A549 (cell line): ENCODE data around the gene EFEMP2. TPM values are rescaled to one million over a fixed set of nuclear protein-coding genes. Genes with fewer than 3 reads are reported as not detected.
A peak's percentile ranks its signal among the peaks of the same experiment; 100 is the strongest.

Experiments
- ATAC-seq, 2 experiments: fragments of 200-7000 bp in 1 of 2; fragments of >200 bp in 1 of 2; cut with Nextera tagmentation in 1 of 2; cut with Tn5 transposase in 1 of 2; 3 replicates each; pipeline versions ENCODE4 v1.8.0 to v1.9.1; 2018 to 2020; ENCODE audit warnings: mild to moderate bottlenecking in 1 of 2, moderate library complexity in 1 of 2
- CTCF ChIA-PET: fragments of 300-600 bp; sonication (Branson Sonifier 250); formaldehyde crosslinking; extraction: SDS; loops from one replicate; lab custom pipeline; 2021; ENCODE audit warnings: antibody characterized with exemption, inconsistent platforms; lab: Yijun Ruan, JAX
- POLR2A ChIA-PET: fragments of 350-600 bp; formaldehyde crosslinking; extraction: SDS; loops from one replicate; lab custom pipeline; 2021; ENCODE audit warnings: antibody characterized with exemption, inconsistent platforms; lab: Yijun Ruan, JAX
- DNase-seq, 2 experiments: peaks; one replicate each; pipeline versions ENCODE4 v3.0.0 to v3.0.0-alpha.2; 2011 to 2016; ENCODE audit warnings: low read depth in 1 of 2, low spot score in 1 of 2
- FAIRE-seq: peaks from 2 replicates; lab custom pipeline; 2011; peaks lifted over from hg19 to GRCh38; lab: Jason Lieb, UNC
- H3K27ac ChIP-seq, 2 experiments: fragments of >200 bp; sonication (Bioruptor Twin); formaldehyde crosslinking; 3 replicates each; pipeline ENCODE4 v1.5.1; 2016 to 2017
- H3K4me1 ChIP-seq: fragments of >200 bp; sonication (Bioruptor Twin); formaldehyde crosslinking; 3 replicates; pipeline ENCODE4 v1.6.1; 2016
- H3K4me2 ChIP-seq: fragments of >200 bp; sonication (Bioruptor Twin); formaldehyde crosslinking; 3 replicates; pipeline ENCODE4 v1.6.1; 2016
- H3K4me3 ChIP-seq: fragments of >200 bp; sonication (Bioruptor Twin); formaldehyde crosslinking; 3 replicates; pipeline ENCODE4 v1.5.1; 2016
- H3K9me3 ChIP-seq: fragments of >200 bp; sonication (Bioruptor Twin); formaldehyde crosslinking; 3 replicates; pipeline ENCODE4 v1.6.1; 2016
- ATOH8 ChIP-seq: fragments of 250-450 bp; sonication (Bioruptor Pico); IDR thresholded peaks from 2 replicates; pipeline ENCODE4 v1.5.0; 2020; ENCODE audit warnings: low read depth, mild to moderate bottlenecking, moderate library complexity
- CEBPB ChIP-seq, 2 experiments: fragments of >200 bp in 1 of 2; sonication (Bioruptor Twin) in 1 of 2; formaldehyde crosslinking in 1 of 2; IDR thresholded peaks; 2 replicates each; pipeline ENCODE4 v1.6.1; 2012 to 2016
- E2F6 ChIP-seq: IDR thresholded peaks from 2 replicates; pipeline ENCODE4 v1.6.1; 2012; ENCODE audit warnings: low read depth, borderline replicate concordance
- EHMT2 ChIP-seq: fragments of 200-600 bp; sonication (generic); IDR thresholded peaks from 2 replicates; pipeline ENCODE4 v1.6.1; 2016; ENCODE audit warnings: antibody characterized with exemption, low read depth, mild to moderate bottlenecking, moderate library complexity
- ESRRA ChIP-seq: fragments of 150-350 bp; IDR thresholded peaks from 2 replicates; pipeline ENCODE4 v1.6.1; 2014; ENCODE audit warnings: mild to moderate bottlenecking, low read length, borderline replicate concordance
- GATA3 ChIP-seq: IDR thresholded peaks from 2 replicates; pipeline ENCODE4 v1.6.1; 2012; ENCODE audit warnings: borderline replicate concordance
- HES2 ChIP-seq: fragments of >200 bp; sonication (Bioruptor Twin); formaldehyde crosslinking; IDR thresholded peaks from 2 replicates; pipeline ENCODE4 v1.6.1; 2016
- HOXB13 ChIP-seq: fragments of 250-450 bp; sonication (Bioruptor Pico); IDR thresholded peaks from 2 replicates; pipeline ENCODE4 v1.5.0; 2020; ENCODE audit warnings: low read depth, mild to moderate bottlenecking, moderate library complexity
- KDM5A ChIP-seq: fragments of 200-600 bp; sonication (generic); IDR thresholded peaks from 2 replicates; pipeline ENCODE4 v1.6.1; 2016; ENCODE audit warnings: antibody characterized with exemption, mild to moderate bottlenecking
- MAFK ChIP-seq: fragments of 450-650 bp; IDR thresholded peaks from 2 replicates; pipeline ENCODE4 v1.6.1; 2014; ENCODE audit not compliant: partially characterized antibody
- NR3C1 ChIP-seq: fragments of >200 bp; sonication (Bioruptor Twin); formaldehyde crosslinking; IDR thresholded peaks from 3 replicates; pipeline ENCODE4 v1.6.1; 2017
- PBX3 ChIP-seq: IDR thresholded peaks from 2 replicates; pipeline ENCODE4 v1.6.1; 2012
- PHF8 ChIP-seq: fragments of 200-600 bp; sonication (generic); IDR thresholded peaks from 2 replicates; pipeline ENCODE4 v1.6.1; 2016; ENCODE audit warnings: low read depth, mild to moderate bottlenecking, antibody characterized with exemption, moderate library complexity, borderline replicate concordance
- POLR2A ChIP-seq: IDR thresholded peaks from 2 replicates; pipeline ENCODE4 v1.6.1; 2012; ENCODE audit warnings: mild to moderate bottlenecking, low read length
- RAD21 ChIP-seq, 2 experiments: fragments of >200 bp in 1 of 2; sonication (Bioruptor Twin) in 1 of 2; formaldehyde crosslinking in 1 of 2; IDR thresholded peaks in 1 of 2; conservative IDR thresholded peaks in 1 of 2; 2 replicates in 1 of 2; 3 replicates in 1 of 2; pipeline ENCODE4 v1.6.1; 2012 to 2018; ENCODE audit warnings: inconsistent platforms in 1 of 2
- REST ChIP-seq: fragments of 200-600 bp; sonication (generic); IDR thresholded peaks from 2 replicates; pipeline ENCODE4 v1.6.1; 2016; ENCODE audit warnings: antibody characterized with exemption, mild to moderate bottlenecking, moderate library complexity
- SMC3 ChIP-seq: fragments of >200 bp; sonication (Bioruptor Twin); formaldehyde crosslinking; IDR thresholded peaks from 3 replicates; pipeline ENCODE4 v1.6.1; 2018; ENCODE audit warnings: inconsistent platforms
- ZFP36 ChIP-seq: fragments of 450-650 bp; IDR thresholded peaks from 2 replicates; pipeline ENCODE4 v1.6.1; 2014; ENCODE audit warnings: borderline replicate concordance; ENCODE audit not compliant: partially characterized antibody
- WGBS: methylation state at CpG from one replicate; pipeline ENCODE4 v1.1.6; 2017; ENCODE audit errors: missing lambda C conversion rate; 5-methylcytosine and 5-hydroxymethylcytosine counted together
- polyA plus RNA-seq, 4 experiments: library from polyadenylated mRNA; depleted of rRNA in 3 of 4; stranded (reverse); fragments of >200 nt; fragmentation: RNase III in 1 of 4; extraction: RNeasy Plus Mini Kit Qiagen cat#74134 plus additional on column Dnase treatment in 1 of 4; gene quantifications; 2 replicates in 3 of 4; 3 replicates in 1 of 4; pipeline ENCODE4 v1.2.3, GENCODE V29; 2011 to 2017

The EFEMP2 gene
- polyA plus RNA-seq, 2 of the 4 experiments (the other 2 are of a cell fraction) = 1.3 to 1.4 TPM

- no peak for TF ChIP-seq REST
- TF ChIP-seq ATOH8 (CRISPR knock-in tag) = peak; percentile 63; the same call in 1 of the 2 replicates
- peak; percentile 38 to 54; a peak in 4 of 5 replicates for TF ChIP-seq RAD21 (conservative IDR thresholded peaks at IDR 0.05 in 1 of 2, IDR thresholded peaks at IDR 0.05 in 1 of 2)
- no peak for TF ChIP-seq KDM5A
- no peak for TF ChIP-seq PBX3
- peak; percentile 95 for TF ChIP-seq E2F6
- TF ChIP-seq PHF8 = no peak
These were observed 39.3 kb upstream of the EFEMP2 start (continued) for GRCh38 chr11:65911682-65912568.

- H3K4me2 ChIP-seq = no peak overlapping the region
- no peak overlapping the region for H3K4me3 ChIP-seq
- no peak for FAIRE-seq
- H3K4me1 ChIP-seq = peaks cover 39% of the 10 kb centered on the region
- no peaks in the 10 kb centered on the region for H3K9me3 ChIP-seq
- ChIA-PET POLR2A (interaction anchor here (1.0 kb wide), 1 partner anchor 7 kb away, joined by 3 read pairs; no protein-coding TSS in a partner anchor), CTCF (interaction anchor here (31.6 kb wide), 1 partner anchor 14 kb away, joined by 618 read pairs; the partner anchor contains the start of genes CCDC85B, FIBP and FOSL1)
- no peak for DNase-seq
- TF ChIP-seq SMC3 (no peak), ZFP36 (peak; percentile 22)
- no peak overlapping the region for H3K27ac ChIP-seq
- 88% methylated on average over 6 of the region's 6 CpGs for WGBS
- ATAC-seq = no peak
These were observed 35.3 kb upstream of the EFEMP2 start for GRCh38 chr11:65907878-65908277.

- TF ChIP-seq KDM5A = no peak
- no peak for TF ChIP-seq NR3C1
- TF ChIP-seq MAFK = no peak
- TF ChIP-seq ESRRA = no peak
- TF ChIP-seq HOXB13 = no peak
- no peak for TF ChIP-seq CEBPB (IDR thresholded peaks at IDR 0.05)
- TF ChIP-seq POLR2A = no peak
- no peak for TF ChIP-seq SMC3
- no peak for TF ChIP-seq EHMT2
- TF ChIP-seq HES2 = no peak
- TF ChIP-seq GATA3 = no peak
- TF ChIP-seq, all 56 proteins: peak for 0
- ChIA-PET CTCF (interaction anchor here (0.7 to 31.6 kb wide), 5 partner anchors 9 to 116 kb away, joined by 3 to 618 read pairs (median 3); partner anchors contain the start of genes CCDC85B, FIBP and FOSL1), POLR2A (interaction anchor here (0.6 kb wide), 1 partner anchor 577 kb away, joined by 3 read pairs; no protein-coding TSS in a partner anchor)
- FAIRE-seq = no peak
- ATAC-seq = no peak
- Histone ChIP-seq H3K27ac (no peak overlapping the region), H3K9me3 (no peaks in the 10 kb centered on the region), H3K4me2 (no peak overlapping the region), H3K4me3 (no peak overlapping the region), H3K4me1 (peaks cover 39% of the 10 kb centered on the region)
- no peak for DNase-seq
- WGBS = 80% methylated on average over 5 of the region's 5 CpGs
These were observed 34.0 kb upstream of the EFEMP2 start for GRCh38 chr11:65906602-65907001.
